HEK293 (cell line): ENCODE measurements around the gene ABL2.

ENCODE experiments used
- CTCF ChIA-PET: fragments of 350-600 bp; formaldehyde crosslinking; extraction: SDS; loops from one replicate; lab custom pipeline; 2021; ENCODE audit warnings: antibody characterized with exemption; lab: Yijun Ruan, JAX
- POLR2A ChIA-PET: fragments of 300-600 bp; formaldehyde crosslinking; extraction: SDS; loops from one replicate; lab custom pipeline; 2020; ENCODE audit warnings: antibody characterized with exemption, inconsistent platforms; lab: Yijun Ruan, JAX
- H3K27ac ChIP-seq: fragments of 200-500 bp; sonication (Bioruptor generic); 2 replicates; pipeline ENCODE4 v1.5.1; 2014; ENCODE audit warnings: low read depth, low read length, control low read depth, inconsistent platforms; ENCODE audit errors: extremely low read depth
- H3K36me3 ChIP-seq, 2 experiments: fragments of 200-500 bp in 1 of 2; sonication (Bioruptor generic) in 1 of 2; 1 replicate in 1 of 2; 2 replicates in 1 of 2; pipeline ENCODE4 v1.5.1; 2014 to 2017; ENCODE audit warnings: inconsistent platforms in 2 of 2, low read length in 2 of 2; ENCODE audit not compliant: control insufficient read depth in 2 of 2, insufficient read depth in 1 of 2
- H3K4me1 ChIP-seq: fragments of 200-500 bp; sonication (Bioruptor generic); 2 replicates; pipeline ENCODE4 v1.5.1; 2014; ENCODE audit warnings: mild to moderate bottlenecking, low read length, inconsistent platforms; ENCODE audit not compliant: control insufficient read depth, insufficient read depth
- H3K4me3 ChIP-seq: 2 replicates; pipeline ENCODE4 v1.5.1; 2011; ENCODE audit warnings: low read depth, mild to moderate bottlenecking, control low read depth, low read length, moderate library complexity
- H3K9me3 ChIP-seq: fragments of 200-500 bp; sonication (Bioruptor generic); 2 replicates; pipeline ENCODE4 v1.5.1; 2014; ENCODE audit warnings: low read depth, low read length, inconsistent platforms; ENCODE audit not compliant: control insufficient read depth, insufficient read depth
- EGR2 ChIP-seq: fragments of 450-650 bp; formaldehyde crosslinking; IDR thresholded peaks from 2 replicates; pipeline ENCODE4 v1.5.1; 2016; ENCODE audit warnings: low read depth, missing biosample characterization, missing genetic modification characterization
- KLF1 ChIP-seq: fragments of 450-650 bp; formaldehyde crosslinking; IDR thresholded peaks from 2 replicates; pipeline ENCODE4 v1.5.1; 2016; ENCODE audit warnings: missing biosample characterization, missing genetic modification characterization
- KLF17 ChIP-seq: fragments of 450-650 bp; formaldehyde crosslinking; IDR thresholded peaks from 2 replicates; pipeline ENCODE4 v1.5.1; 2016; ENCODE audit warnings: missing biosample characterization, missing genetic modification characterization
- SCRT1 ChIP-seq: fragments of 450-650 bp; formaldehyde crosslinking; IDR thresholded peaks from 2 replicates; pipeline ENCODE4 v1.5.1; 2016; ENCODE audit warnings: missing biosample characterization, missing genetic modification characterization, borderline replicate concordance
- SETDB1 ChIP-seq: IDR thresholded peaks from one replicate; pipeline ENCODE4 v1.6.1; 2017; ENCODE audit warnings: mild to moderate bottlenecking, low read length, moderate library complexity, mixed read lengths; ENCODE audit not compliant: insufficient read length
- SP2 ChIP-seq: fragments of 450-650 bp; formaldehyde crosslinking; IDR thresholded peaks from 2 replicates; pipeline ENCODE4 v1.5.1; 2016; ENCODE audit warnings: missing biosample characterization, missing genetic modification characterization
- SP3 ChIP-seq: fragments of 450-650 bp; formaldehyde crosslinking; IDR thresholded peaks from 2 replicates; pipeline ENCODE4 v1.5.1; 2016; ENCODE audit warnings: missing biosample characterization, missing genetic modification characterization
- ZBTB11 ChIP-seq: fragments of 450-650 bp; formaldehyde crosslinking; conservative IDR thresholded peaks from 2 replicates; pipeline ENCODE4 v1.5.1; 2016; ENCODE audit warnings: low read depth, missing biosample characterization, missing genetic modification characterization
- ZBTB20 ChIP-seq: fragments of 450-650 bp; formaldehyde crosslinking; IDR thresholded peaks from 2 replicates; pipeline ENCODE4 v1.5.1; 2016; ENCODE audit warnings: missing biosample characterization, missing genetic modification characterization
- ZBTB48 ChIP-seq: fragments of 450-650 bp; formaldehyde crosslinking; IDR thresholded peaks from 2 replicates; pipeline ENCODE4 v1.5.1; 2016; ENCODE audit warnings: missing biosample characterization, missing genetic modification characterization
- ZNF10 ChIP-seq: fragments of 450-650 bp; formaldehyde crosslinking; IDR thresholded peaks from 2 replicates; pipeline ENCODE4 v1.5.1; 2017; ENCODE audit warnings: missing biosample characterization, missing genetic modification characterization
- ZNF114 ChIP-seq: fragments of 450-650 bp; formaldehyde crosslinking; IDR thresholded peaks from 2 replicates; pipeline ENCODE4 v1.5.0; 2017; ENCODE audit warnings: missing biosample characterization, missing genetic modification characterization
- ZNF132 ChIP-seq: fragments of 450-650 bp; formaldehyde crosslinking; IDR thresholded peaks from 2 replicates; pipeline ENCODE4 v1.5.1; 2017; ENCODE audit warnings: missing biosample characterization, missing genetic modification characterization, borderline replicate concordance
- ZNF148 ChIP-seq: fragments of 450-650 bp; formaldehyde crosslinking; IDR thresholded peaks from 2 replicates; pipeline ENCODE4 v1.5.0; 2017; ENCODE audit warnings: missing biosample characterization, missing genetic modification characterization, borderline replicate concordance
- ZNF248 ChIP-seq: fragments of 450-650 bp; formaldehyde crosslinking; IDR thresholded peaks from 2 replicates; pipeline ENCODE4 v1.5.1; 2017; ENCODE audit warnings: missing biosample characterization, missing genetic modification characterization
- ZNF266 ChIP-seq: fragments of 450-650 bp; formaldehyde crosslinking; IDR thresholded peaks from 2 replicates; pipeline ENCODE4 v1.5.1; 2016; ENCODE audit warnings: missing biosample characterization, missing genetic modification characterization, low read depth
- ZNF341 ChIP-seq: fragments of 450-650 bp; formaldehyde crosslinking; IDR thresholded peaks from 2 replicates; pipeline ENCODE4; 2016; ENCODE audit warnings: low read depth, missing biosample characterization, missing genetic modification characterization
- ZNF350 ChIP-seq: fragments of 450-650 bp; formaldehyde crosslinking; IDR thresholded peaks from 2 replicates; pipeline ENCODE4 v1.5.0; 2017; ENCODE audit warnings: missing biosample characterization, mild to moderate bottlenecking, missing genetic modification characterization
- ZNF404 ChIP-seq: fragments of 450-650 bp; formaldehyde crosslinking; IDR thresholded peaks from 2 replicates; pipeline ENCODE4 v1.5.1; 2017; ENCODE audit warnings: missing biosample characterization, missing genetic modification characterization
- ZNF558 ChIP-seq: fragments of 450-650 bp; formaldehyde crosslinking; IDR thresholded peaks from 2 replicates; pipeline ENCODE4 v1.5.1; 2016; ENCODE audit warnings: missing biosample characterization, missing genetic modification characterization
- ZNF785 ChIP-seq: fragments of 450-650 bp; formaldehyde crosslinking; IDR thresholded peaks from 2 replicates; pipeline ENCODE4 v1.5.1; 2016; ENCODE audit warnings: missing biosample characterization, missing genetic modification characterization
- TF ChIP-seq, protein P1 (sequence below): fragments of 450-650 bp; formaldehyde crosslinking; IDR thresholded peaks from 2 replicates; pipeline ENCODE4 v1.5.1; 2016; ENCODE audit warnings: missing biosample characterization, missing genetic modification characterization
- TF ChIP-seq, protein P2 (sequence below): fragments of 450-650 bp; formaldehyde crosslinking; optimal IDR thresholded peaks from 2 replicates; pipeline ENCODE3; 2016; ENCODE audit warnings: missing biosample characterization, mild to moderate bottlenecking, missing genetic modification characterization

ABL2 gene

DNA sequence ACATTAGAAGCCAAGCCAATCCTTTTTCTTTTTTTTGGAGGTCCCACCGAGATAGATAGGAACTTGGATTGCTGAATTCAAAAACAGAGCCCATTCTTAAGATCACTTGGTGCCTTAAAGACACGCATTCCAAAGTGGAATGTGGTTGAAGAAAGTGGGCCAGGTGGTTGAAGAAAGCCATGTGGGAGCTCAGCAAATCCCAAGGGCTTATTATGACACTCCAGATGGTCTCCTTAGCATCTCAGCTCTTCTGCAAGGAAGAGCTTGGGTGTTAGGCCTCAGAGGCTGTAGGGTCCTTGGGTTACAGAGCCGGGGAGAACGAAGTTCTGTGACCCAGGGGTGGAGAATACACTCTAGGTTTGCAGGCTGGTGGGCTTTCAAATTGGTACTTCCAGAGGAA lies 134.1 kb downstream of the ABL2 start:
- no peaks in the 10 kb centered on the region for H3K4me1 ChIP-seq
- peaks cover 7 to 81% of the 10 kb centered on the region in 2 experiments for H3K36me3 ChIP-seq
- no peaks in the 10 kb centered on the region for H3K9me3 ChIP-seq
- H3K4me3 ChIP-seq, result no peak overlapping the region
- CTCF ChIA-PET, result interaction anchor here (0.6 kb wide), 1 partner anchor 275 kb away, joined by 3 read pairs; no protein-coding TSS in a partner anchor
- TF ChIP-seq ZNF132 (tag by site-specific recombination), result no peak
- no peak for TF ChIP-seq ZNF341
- no peak for TF ChIP-seq ZBTB11 (tag by site-specific recombination)
- TF ChIP-seq, protein P1, sequence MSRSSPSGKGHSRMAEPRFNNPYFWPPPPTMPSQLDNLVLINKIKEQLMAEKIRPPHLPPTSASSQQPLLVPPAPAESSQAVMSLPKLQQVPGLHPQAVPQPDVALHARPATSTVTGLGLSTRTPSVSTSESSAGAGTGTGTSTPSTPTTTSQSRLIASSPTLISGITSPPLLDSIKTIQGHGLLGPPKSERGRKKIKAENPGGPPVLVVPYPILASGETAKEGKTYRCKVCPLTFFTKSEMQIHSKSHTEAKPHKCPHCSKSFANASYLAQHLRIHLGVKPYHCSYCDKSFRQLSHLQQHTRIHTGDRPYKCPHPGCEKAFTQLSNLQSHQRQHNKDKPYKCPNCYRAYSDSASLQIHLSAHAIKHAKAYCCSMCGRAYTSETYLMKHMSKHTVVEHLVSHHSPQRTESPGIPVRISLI (tag by site-specific recombination), result no peak
- H3K27ac ChIP-seq, result no peak overlapping the region
- POLR2A ChIA-PET, result no interaction called here

- no peak for TF ChIP-seq ZNF558 (tag by site-specific recombination)
- no peak for TF ChIP-seq SCRT1 (tag by site-specific recombination)
- TF ChIP-seq KLF17 (tag by site-specific recombination), result no peak
- TF ChIP-seq ZNF10 (tag by site-specific recombination), result no peak
- no peak for TF ChIP-seq SP2 (tag by site-specific recombination)
- no peak for TF ChIP-seq SETDB1
- TF ChIP-seq ZNF248 (tag by site-specific recombination), result no peak
- TF ChIP-seq KLF1 (tag by site-specific recombination), result no peak
- TF ChIP-seq ZNF148 (tag by site-specific recombination), result no peak
- TF ChIP-seq ZBTB20 (tag by site-specific recombination), result no peak
- no peak for TF ChIP-seq ZNF350 (tag by site-specific recombination)
- TF ChIP-seq ZNF114 (tag by site-specific recombination), result no peak
- no peak for TF ChIP-seq ZNF785 (tag by site-specific recombination)
- no peak for TF ChIP-seq ZBTB48
- no peak for TF ChIP-seq EGR2 (tag by site-specific recombination)
- TF ChIP-seq, protein P2, sequence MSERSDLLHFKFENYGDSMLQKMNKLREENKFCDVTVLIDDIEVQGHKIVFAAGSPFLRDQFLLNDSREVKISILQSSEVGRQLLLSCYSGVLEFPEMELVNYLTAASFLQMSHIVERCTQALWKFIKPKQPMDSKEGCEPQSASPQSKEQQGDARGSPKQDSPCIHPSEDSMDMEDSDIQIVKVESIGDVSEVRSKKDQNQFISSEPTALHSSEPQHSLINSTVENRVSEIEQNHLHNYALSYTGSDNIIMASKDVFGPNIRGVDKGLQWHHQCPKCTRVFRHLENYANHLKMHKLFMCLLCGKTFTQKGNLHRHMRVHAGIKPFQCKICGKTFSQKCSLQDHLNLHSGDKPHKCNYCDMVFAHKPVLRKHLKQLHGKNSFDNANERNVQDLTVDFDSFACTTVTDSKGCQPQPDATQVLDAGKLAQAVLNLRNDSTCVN (tag by site-specific recombination), result no peak
- no peak for TF ChIP-seq SP3 (tag by site-specific recombination)
- no peak for TF ChIP-seq ZNF404 (tag by site-specific recombination)
- TF ChIP-seq ZNF266 (tag by site-specific recombination), result no peak
- no peak overlapping the region for H3K4me3 ChIP-seq
- ChIA-PET CTCF (interaction anchor here (0.6 kb wide), 1 partner anchor 275 kb away, joined by 3 read pairs; no protein-coding TSS in a partner anchor), POLR2A (no interaction called here)
- no peaks in the 10 kb centered on the region for H3K4me1 ChIP-seq
- H3K9me3 ChIP-seq, result no peaks in the 10 kb centered on the region
- H3K27ac ChIP-seq, result no peak overlapping the region
- peaks cover 7 to 82% of the 10 kb centered on the region in 2 experiments for H3K36me3 ChIP-seq
Observed at GRCh38 chr1:179094818-179095217, 134.7 kb downstream of the ABL2 start.
